ENCODE data around the gene HAGHL.
"Not testable (repeated sequence)": the region's sequence is repeated elsewhere in the genome, so short reads cannot be mapped to it uniquely, and the experiment has no call there.

HAGHL gene

DNA sequence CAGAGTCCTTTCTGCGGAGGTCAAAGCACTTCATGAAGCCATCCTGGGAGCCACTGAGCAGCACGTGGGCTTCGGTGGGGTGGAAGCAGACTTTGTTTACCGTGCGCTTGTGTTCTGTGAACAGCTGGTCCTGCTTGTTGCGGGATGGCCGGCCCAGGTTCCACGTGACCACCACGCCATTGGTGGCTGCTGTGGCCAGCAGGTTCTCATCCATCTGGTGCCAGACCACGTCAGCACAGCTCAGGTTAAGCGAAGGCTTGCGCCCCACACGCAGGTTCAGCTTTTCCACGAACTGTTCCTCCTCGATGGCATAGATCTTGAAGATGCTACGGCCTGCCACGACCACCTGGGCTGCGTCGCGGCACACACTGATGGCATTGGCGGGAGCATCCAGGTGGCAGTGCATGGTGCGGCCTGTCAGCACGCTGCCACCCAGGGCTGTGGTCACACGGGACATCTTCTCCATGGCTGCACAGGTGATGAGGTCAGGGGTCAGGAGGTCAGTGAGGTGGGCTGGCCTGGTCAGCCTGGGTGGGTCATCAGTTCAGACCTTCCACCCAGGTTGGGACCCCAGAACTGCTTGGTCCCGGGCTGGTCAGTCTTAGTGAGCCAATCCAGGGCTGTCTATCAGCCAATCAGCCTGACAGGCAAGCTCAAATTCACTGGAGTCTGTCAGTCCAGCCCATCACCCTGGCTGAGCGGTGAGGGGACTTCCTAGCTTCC is 37.6 kb upstream of the HAGHL start:
- DNase-seq = no peak

DNA sequence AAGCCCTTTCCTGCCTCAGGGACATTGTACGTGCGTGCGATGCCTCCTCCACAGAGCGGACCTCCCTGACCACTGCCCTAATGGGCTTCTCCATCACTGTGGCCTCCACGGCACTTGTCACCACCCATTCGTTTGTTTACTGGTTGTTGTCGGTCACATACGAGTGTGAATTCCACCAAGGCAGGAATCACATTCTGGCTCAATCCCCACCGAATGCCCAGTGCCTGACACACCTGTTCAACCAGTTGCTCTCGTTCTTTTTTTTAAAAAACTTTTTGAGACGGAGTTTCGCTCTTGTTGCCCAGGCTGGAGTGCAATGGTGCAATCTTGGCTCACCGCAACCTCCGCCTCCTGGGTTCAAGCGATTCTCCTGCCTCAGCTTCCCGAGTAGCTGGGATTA is 35.7 kb upstream of the HAGHL start:
- not testable (repeated sequence) for DNase-seq

DNA sequence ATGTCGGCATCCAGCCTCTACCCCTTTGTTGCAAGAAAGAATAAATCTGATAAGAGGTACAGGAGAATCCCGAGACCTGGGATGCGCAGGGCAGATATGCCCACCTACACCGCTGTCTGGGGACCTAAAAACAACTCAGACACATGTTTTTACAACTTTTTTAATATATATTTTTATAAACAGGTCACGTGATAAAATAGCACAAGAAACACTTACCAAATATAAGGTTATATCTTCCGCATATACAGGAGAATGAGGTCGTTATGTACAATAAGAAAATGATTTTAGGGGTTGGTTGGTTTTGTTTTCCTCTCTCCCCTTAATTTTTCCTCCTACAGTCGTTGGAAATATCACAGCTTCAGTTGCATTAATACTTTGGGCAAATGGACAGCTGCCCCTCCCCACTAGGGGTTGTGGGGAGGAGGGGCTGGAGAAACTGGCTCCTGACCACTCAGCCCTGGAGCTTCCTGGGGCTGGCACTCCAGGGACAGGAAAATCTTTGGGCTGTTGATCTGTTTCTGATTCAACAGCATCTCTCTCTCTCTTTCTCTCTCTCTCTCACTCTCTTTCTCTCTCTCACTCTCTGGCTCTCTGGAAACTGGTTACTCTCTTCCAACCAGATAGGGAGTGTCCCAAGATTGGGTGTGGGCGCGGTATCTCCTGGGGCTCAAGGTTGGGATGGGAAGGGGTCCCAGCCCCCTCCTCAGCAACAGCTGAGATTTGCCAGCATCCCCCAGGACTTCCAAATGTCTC is 34.4 kb upstream of the HAGHL start:
- no peak for DNase-seq

DNA sequence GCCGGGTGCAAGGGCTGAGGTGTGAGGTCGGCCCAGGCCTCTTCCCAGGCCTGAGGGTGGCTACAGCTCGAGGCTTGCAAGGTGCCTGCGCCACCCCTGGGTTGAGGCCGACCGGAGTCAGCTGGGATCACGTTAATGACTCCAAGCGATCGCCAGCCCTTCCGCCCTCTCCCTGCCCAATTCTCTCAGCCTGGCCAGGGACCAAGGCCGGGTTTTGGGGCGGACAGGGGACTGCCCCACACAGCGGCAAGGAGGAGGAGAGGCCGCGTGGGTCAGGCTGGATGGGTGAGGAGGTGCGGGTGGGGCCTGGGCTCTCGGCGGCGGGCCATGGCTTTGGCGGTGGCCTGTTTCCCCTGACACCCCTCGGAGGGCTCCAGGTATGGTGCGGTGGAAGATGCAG is 33.5 kb upstream of the HAGHL start:
- no peak for DNase-seq

DNA sequence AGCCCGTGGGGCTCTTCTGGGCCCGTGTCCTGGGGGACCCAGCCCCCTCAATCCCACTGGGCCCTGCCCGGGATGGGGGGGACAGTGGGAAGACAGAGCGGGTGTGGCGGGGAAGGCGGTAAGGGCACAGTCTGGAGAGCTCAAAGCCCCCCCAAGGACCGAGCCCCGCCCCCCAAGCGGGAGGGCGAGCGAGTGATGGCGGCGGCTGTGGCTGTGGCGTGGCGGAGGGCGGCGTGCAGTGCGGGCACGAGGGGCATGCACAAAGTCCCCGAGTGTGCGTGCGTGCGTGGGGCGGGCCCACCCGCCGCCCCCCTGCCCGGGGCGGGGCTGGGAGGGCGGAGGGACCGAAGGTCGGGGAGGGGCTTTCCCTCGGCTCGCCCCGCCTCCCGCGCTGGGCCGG is 33.1 kb upstream of the HAGHL start:
- DNase-seq = peak in 1 of 2 donors; percentile 30

DNA sequence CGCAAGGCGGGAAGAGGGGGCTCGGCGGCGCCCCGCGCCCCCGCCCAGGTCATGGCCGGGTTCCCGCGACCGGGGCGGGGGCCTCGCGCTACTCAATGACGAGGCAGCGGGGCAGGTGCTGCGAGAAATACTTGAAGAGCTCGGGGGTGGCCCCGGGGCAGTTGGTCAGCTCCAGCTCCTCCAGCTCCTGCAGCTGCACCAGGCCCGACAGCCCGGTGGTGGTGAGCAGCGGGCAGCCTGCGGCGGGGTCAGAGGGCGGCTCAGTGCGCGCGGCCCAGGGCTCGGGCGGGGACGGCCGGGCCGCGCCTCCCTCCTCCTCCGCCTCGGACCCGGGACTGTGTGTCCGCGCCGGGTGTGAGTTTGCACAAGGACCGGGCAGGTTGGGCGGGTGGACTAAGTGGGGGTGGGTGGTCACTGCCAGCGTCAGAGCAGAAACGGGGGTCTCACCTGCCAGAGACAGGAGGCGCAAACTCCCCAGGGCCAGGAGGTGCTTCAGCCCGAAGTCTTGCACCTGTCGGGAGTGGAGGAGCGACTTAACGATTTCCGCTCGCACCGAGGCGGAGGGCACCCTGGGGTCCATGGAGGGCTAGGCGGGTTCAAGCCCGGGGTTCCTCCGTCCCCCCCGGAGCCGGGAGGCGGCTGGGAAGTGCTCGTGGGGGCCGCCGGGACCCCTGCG is 32.6 kb upstream of the HAGHL start:
- no peak for DNase-seq

DNA sequence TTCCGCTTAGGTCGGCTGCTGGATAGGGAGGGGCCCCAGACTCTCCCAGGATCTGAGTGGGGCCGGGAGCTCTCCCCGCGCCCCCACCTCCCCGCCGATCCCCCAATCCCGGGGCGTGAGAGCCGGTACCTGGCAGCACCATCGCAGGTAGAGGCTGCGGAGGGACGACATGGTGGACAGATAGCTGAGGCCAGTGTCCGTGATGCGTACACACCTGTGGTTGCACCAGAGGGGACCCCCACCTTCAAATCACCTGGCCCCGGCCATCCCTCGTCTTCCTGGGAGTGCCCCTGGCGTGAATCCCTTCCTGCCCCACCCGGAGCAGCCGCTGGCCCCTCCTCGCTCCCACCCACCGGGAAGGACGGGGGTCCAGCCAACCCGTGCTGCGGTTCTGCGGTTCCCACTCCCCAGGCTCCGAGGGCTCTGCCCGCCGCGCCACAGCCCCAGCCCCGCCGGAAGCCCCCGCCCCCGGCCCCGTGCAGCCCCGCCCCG is 32.0 kb upstream of the HAGHL start:
- DNase-seq = no peak

DNA sequence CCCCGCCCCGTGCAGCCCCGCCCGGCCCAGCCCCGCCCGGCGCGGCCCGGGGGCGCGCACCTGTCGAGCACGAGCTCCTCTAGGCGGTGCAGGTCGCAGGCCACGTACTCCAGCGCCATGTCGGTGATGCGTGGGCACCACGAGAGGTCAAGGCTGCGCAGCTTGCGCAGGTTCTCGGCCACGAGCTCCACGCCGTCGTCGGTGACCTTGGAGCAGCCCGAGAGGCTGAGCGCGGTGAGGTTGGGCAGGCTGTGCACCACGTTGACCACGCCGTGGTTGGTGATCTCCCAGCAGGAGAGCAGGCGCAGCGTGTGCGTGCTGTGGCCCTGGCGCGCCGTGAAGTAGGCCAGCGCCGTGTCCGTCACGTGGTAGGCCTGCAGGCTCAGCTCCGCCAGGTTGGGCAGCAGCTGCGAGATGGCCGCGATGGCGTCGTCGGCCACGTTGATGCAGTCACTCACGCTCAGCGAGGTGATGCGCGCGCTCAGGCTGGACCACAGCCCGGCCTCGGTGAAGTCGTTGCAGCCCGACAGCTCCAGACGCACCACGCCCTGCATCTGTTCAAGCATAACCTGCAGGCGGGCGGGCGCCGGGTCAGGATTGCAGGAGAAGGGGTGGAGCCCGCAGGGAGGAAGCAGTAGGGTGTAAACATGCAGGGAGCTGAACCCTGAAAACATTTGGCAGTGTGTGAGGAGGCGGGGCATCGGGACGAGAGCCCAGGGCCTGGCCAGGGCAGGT is 31.4 kb upstream of the HAGHL start:
- DNase-seq = peak; percentile 60 to 73

DNA sequence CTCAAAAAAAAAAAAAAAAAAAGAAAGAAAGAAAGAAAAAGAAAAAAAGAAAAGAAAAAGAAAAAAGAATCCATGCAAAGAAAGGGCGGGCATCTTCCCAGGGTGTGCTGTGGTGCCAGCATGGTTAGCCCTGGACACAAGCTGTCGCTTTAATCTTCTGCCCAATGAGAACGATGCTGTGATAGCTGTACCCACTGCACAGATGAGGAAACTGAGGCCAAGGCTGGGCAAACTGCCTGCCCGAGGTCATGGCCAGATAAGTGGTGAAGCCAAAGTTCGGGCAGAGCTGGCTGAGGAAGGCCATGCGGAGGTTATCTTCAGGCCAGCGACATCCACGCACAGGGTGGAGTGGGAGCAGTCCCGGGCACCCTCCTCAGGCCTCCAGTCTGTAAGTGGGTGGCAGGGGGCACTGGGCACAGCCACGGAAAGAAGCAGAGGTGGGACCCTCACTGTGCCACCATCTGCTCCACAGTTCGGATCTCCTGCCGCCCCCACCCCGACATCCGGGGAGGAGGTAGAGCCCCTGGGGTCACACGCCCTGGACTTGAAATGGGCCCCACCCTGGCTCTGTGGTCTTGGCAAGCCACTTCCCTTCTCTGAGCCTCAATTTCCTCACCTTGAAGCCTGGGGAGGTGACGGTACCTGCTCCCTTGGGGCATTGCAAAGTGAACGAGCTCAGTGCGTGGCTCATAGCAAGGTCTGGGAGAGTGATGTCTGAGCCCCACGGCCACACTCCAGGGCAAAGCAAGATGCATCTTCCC is 27.8 kb upstream of the HAGHL start:
- DNase-seq = no peak

DNA sequence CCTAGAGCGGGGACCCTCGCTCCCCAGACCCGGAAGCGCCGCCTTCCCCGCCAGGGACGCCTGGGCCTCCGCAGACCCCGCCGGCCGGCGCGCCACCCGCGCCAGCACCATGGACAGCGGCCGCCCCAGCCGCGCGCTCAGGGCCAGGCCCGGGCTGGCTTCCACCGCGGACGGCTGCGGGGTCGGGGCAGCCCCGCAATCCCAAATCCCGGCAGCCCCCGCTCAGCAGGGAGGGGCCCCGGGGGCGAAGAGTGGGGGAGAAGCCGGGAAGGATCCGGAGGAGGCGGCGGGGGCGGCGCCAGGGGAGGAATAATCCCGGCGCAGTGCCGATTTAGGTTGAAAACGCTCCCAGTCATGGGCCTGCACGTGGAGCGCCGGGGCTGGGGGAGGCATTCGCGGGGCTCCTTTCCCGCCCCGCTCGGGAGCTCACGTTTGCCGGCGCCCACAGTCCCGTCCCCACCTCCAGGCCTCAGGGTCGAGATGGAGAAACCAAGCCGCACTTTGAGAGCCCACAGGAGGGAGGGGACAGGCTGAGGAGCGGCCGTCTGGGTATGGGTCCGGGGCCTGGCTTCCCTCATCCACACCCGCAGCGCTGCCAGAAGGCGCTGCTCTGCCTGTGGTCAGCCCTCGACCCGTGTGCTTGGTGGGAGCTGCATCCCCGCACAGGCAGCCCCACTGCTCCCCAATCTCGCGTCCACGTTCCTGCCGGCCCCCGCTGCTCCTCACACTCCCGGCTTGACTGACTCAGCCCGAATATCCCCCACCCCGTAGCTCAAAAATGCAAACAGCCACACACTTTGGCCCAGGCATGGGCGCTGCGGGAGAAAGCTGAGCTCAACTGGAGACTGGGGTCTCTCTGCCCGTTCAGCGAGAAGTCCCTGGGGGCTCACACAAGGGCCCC is 26.0 kb upstream of the HAGHL start:
- peak in 1 of 2 donors; percentile 52 for DNase-seq

DNA sequence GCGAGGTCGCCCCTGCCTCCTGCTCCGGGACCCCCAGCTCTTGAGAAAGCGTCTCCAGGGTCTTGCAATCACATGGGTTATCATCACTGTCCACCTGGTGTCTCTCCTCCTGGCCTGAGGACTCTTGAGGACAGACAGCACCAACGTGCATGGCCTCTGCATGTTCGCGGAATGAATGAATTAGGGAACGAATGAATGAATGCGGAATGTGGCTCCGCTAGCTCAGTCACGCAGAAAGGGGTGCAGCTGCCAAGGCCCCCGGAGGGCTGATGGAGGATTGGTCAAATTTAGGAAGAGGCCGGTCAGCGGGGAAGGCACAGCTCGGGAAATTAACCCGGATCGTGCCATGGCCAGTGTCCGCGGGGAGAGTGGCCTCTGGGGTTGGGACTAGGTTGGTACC is 24.6 kb upstream of the HAGHL start:
- no peak for DNase-seq

DNA sequence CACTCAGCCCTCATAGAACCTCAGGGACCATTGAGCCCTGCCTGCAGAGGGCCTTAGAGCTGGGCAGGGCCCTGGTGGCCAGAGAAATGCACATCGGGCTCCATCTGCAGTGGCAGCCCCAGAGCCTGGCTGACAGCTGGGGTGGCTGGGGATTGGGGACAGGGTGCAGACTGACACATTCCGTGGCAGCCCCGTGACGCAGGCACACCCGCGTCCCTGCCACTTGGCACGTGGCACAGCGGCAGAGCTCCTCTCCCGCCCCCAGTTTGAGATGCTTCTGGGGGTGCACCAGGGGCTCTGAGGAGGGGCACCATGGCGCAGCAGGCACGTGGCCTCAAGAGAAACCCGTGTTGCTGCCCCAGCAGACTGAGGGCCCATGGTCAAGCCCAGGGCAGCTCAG is 23.5 kb upstream of the HAGHL start:
- DNase-seq = no peak

DNA sequence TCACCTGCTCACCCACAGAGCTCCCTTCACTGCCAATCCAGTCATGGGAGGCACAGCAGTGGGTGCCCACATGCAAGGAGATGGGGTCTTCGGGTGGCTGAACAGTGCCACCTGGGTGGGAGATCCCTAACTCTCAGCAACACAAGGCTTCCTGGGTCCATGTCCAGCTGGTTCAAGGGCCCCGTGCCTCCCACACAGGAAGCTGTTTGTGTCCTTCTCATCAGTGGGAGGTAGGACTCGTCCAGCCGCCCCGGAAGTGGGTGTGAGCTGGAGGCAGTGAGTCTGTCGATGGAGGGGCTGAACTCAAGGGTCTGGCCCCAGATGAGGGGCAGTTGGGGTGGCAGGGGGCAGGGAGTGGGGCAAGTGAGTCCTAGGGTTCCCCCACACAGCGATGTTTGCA is 22.9 kb upstream of the HAGHL start:
- DNase-seq = no peak

DNA sequence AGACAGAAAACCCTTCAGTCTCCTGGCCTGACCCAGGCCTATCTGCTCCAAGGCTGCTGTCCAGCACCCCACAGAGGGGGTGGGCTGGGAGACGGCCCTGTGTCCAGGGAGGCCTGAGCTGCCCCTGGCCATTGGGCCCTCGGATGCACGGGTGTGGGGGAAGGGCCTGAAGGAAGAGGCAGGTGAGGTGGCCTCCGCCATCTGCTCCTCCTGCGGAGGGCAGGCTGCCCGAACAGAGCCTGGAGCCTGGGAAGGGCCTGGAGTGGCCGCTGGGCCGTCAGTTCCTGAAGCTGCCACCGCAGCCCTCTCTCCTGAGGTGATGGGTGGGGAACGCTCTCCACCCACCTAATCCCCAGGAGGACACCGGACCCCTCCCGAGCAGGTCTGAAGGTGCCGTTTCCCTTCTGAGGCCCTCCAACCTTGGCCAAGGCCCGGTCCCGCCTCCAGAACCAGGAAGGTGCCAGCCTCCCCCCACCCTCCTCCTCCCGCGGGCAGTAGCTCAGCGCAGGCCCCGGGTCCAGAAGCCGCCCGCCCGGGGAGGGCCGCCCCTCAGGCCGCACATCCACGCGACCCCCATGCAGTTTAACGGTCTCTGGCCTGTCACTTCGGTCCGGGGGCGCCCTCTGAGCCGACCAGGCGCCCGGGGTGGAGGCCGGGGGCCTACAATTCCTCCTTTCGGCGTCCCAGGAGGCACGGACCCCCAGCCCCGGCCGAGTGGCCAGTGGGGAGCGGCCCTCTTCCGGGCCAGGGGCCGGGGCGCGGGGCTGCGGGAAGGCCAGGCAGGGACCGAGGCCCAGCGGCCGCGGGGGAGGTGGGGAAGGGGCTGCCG is 22.1 kb upstream of the HAGHL start:
- no peak for DNase-seq

DNA sequence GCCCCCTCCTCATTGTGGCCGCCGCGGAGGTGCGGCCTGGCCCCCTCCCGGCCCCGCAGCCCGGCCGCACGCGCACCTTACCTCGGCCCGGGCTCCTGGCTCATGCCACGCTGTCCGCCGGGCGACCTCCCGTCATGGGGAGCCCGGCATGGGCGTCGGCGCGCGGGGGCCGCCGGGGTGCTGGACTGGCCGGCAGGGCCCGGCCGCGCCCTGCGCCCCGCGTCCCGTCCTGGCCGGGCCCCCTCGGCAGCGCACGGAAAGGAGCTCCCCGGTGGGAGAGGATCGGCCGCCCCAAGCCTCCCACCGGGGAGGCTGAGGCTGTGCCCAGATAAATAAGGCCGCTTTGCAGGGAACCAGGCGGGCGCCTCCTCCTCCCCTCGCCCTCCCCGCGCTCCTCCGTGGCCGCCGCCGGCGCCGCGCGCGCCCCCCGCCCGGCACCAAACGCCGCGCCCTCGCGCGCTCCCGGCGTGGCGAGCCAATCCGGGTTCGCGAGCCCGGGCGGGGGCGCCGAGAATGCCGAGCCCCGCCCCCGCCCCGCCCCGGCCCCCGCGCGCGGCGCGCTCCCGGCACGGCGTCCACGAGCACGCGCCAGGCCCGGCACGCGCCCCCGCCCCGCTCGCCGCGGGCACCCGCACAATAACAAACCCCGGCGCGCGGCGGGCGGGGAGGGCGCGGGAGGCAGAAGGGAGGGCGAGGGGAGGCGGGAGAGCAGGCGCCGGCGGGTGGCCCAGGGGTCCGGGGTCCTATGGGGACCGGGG is 21.3 kb upstream of the HAGHL start, which contains the start of gene FBXL16:
Gene FBXL16, minus strand, starts transcription at position 371 of the 758 bp plus-strand sequence. CDS start 8,396 bp downstream, outside the sequence.
- DNase-seq = no peak

DNA sequence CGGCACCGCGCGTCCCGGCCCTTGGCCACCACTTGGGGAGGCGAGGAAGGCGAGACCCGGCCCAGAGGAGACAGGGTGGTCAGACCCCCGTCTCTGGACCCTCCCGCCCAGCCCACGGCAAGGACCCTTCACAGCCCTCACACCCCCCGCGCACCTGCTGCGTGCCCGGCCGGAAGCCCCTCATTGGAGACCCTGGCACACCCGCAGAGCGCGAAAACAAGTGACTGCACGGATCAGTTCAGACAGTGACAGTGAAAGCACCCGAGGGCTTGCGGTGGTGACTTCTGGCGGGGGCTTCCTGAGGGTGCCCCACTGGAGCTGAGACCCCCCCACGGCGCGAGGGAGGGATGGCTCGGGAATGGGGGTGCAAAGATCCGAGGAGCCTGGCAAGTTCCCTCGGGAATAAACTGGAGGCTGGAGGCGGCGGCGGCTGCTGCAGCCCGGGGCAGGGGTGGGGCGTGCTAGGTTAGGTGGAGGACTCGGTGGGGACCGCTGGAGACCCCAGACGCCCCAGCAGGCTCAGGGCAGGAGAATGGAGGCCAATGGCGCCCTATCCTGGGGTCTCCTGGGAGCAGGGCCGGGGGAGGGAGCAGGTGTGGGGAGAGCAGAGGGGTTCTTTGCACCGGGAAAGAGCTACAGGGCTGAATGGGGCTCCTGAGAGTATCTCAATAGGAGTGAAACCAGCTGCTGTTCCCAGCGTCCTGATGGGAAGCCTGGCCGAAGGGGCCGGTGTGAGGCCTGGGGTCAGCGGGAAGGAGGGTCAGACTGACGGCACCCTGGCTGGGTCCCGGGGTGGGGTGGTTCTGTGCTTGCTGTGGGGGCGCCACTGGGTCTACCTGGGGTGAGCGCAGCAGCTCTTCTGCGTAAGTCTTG is 20.5 kb upstream of the HAGHL start:
- no peak for DNase-seq

DNA sequence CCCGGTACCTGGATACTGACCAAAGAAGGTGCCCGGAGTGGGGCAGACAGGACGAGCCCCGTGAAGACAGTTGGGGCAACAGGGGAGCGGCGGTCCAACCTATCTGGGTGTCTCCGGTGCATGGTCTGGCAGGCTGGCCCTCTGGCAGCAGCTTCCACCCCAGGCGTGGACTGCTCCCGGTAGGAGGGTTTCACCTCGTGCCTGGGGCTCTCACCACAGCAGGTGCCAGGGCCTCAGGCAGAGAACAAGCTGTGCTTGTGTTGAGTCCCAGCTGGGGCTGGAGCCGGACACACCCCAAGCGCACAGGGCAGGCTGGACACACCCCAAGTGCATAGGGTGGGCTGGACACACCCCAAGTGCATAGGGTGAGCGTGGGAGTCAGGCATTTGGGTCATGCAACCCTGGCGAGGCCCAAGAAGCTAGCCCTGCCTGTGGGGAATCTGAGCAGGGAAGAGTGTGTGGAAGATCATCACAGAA is 19.8 kb upstream of the HAGHL start:
- no peak for DNase-seq

DNA sequence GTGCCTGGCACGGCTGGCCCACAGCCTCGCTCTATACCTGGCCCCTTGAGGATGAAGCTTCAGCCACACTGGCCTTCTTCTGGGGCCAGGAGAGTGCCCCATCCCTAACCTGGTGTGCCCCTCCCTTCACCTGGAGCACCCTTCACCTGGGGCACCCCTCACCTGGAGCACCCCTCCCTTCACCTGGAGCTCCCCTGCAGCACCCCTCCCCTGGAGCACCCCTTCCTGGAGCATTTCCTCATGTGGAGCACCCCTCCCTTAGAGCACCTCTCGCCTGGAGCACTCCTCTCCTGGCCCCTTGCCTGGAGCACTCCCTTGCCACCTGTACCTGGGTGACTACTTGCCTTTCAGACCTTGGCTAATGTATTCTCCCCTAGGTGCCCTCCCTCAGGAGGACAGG is 18.9 kb upstream of the HAGHL start:
- DNase-seq = no peak
